K562 (cell line): Measurements from ENCODE around the gene MINPP1. TPM values are rescaled to one million over a fixed set of nuclear protein-coding genes. Genes with fewer than 3 reads are reported as not detected.

Experiments used
- ARHGAP35 ChIP-seq: fragments of 450-650 bp; IDR thresholded peaks from 2 replicates; pipeline ENCODE4 v1.6.1; 2018; ENCODE audit not compliant: partially characterized antibody
- BRF2 ChIP-seq: IDR thresholded peaks from 3 replicates; pipeline ENCODE4 v1.6.1; 2011; ENCODE audit warnings: borderline replicate concordance, mild to moderate bottlenecking; ENCODE audit not compliant: insufficient read length, insufficient read depth
- CUX1 ChIP-seq: fragments of 200-800 bp; sonication (Bioruptor generic); IDR thresholded peaks from 2 replicates; pipeline ENCODE4 v1.6.1; 2016; ENCODE audit warnings: missing genetic modification characterization, missing compliant biosample characterization
- DIDO1 ChIP-seq: fragments of 450-650 bp; IDR thresholded peaks from 2 replicates; pipeline ENCODE4 v1.6.1; 2016; ENCODE audit warnings: low read depth, missing biosample characterization, missing genetic modification characterization
- EGR1 ChIP-seq: fragments of 450-650 bp; conservative IDR thresholded peaks from 2 replicates; pipeline ENCODE4 v1.6.1; 2017; ENCODE audit warnings: mild to moderate bottlenecking
- GATAD2A ChIP-seq: fragments of 450-650 bp; IDR thresholded peaks from 2 replicates; pipeline ENCODE4 v1.6.1; 2017
- LEF1 ChIP-seq: fragments of 450-650 bp; IDR thresholded peaks from 2 replicates; pipeline ENCODE4 v1.6.1; 2016; ENCODE audit warnings: mild to moderate bottlenecking
- MAFF ChIP-seq: IDR thresholded peaks from 2 replicates; pipeline ENCODE4 v1.6.1; 2012; ENCODE audit warnings: low read length, improper control_type of control experiment
- NEUROD1 ChIP-seq: fragments of 150-350 bp; IDR thresholded peaks from 2 replicates; pipeline ENCODE4 v1.6.1; 2014; ENCODE audit warnings: borderline replicate concordance, low read length, low read depth; ENCODE audit not compliant: partially characterized antibody
- NFYB ChIP-seq: IDR thresholded peaks from 2 replicates; pipeline ENCODE4 v1.6.1; 2011; ENCODE audit warnings: mild to moderate bottlenecking, moderate library complexity; ENCODE audit not compliant: insufficient read length; ENCODE audit errors: extremely low read depth
- PHF21A ChIP-seq: fragments of 450-650 bp; IDR thresholded peaks from 2 replicates; pipeline ENCODE4 v1.6.1; 2017; ENCODE audit warnings: low read depth, borderline replicate concordance
- POLR2B ChIP-seq: fragments of 450-650 bp; IDR thresholded peaks from 2 replicates; pipeline ENCODE4 v1.6.1; 2018; ENCODE audit warnings: low read depth; ENCODE audit not compliant: partially characterized antibody
- SIN3B ChIP-seq: fragments of 450-650 bp; IDR thresholded peaks from 2 replicates; pipeline ENCODE4 v1.6.1; 2017; ENCODE audit warnings: low read depth, mild to moderate bottlenecking, moderate library complexity
- TCF7 ChIP-seq: sonication (generic); IDR thresholded peaks from 2 replicates; pipeline ENCODE4 v1.6.1; 2016; ENCODE audit warnings: antibody characterized with exemption, borderline replicate concordance
- ZBTB17 ChIP-seq: fragments of 450-650 bp; formaldehyde crosslinking; IDR thresholded peaks from 2 replicates; pipeline ENCODE4 v1.4.0; 2020; ENCODE audit warnings: mild to moderate bottlenecking
- ZBTB33 ChIP-seq: sonication (generic); formaldehyde crosslinking; IDR thresholded peaks from 2 replicates; pipeline ENCODE4 v1.8.1; 2023; ENCODE audit warnings: mild to moderate bottlenecking, missing genetic modification reagents
- ZFP91 ChIP-seq: sonication (generic); formaldehyde crosslinking; IDR thresholded peaks from 2 replicates; pipeline ENCODE4 v1.8.0; 2022; ENCODE audit warnings: mild to moderate bottlenecking, missing genetic modification reagents
- ZNF263 ChIP-seq: sonication (generic); formaldehyde crosslinking; IDR thresholded peaks from 2 replicates; pipeline ENCODE4 v1.8.0; 2022; ENCODE audit warnings: mild to moderate bottlenecking, missing genetic modification reagents, borderline replicate concordance
- ZNF561 ChIP-seq: fragments of 450-650 bp; formaldehyde crosslinking; conservative IDR thresholded peaks from 2 replicates; pipeline ENCODE4 v1.4.0; 2020; ENCODE audit warnings: mild to moderate bottlenecking, moderate library complexity
- ZNF75A ChIP-seq: fragments of 450-650 bp; formaldehyde crosslinking; IDR thresholded peaks from 2 replicates; pipeline ENCODE4 v1.4.0; 2020; ENCODE audit warnings: mild to moderate bottlenecking
- ZNF77 ChIP-seq: fragments of 250-450 bp; sonication (Bioruptor Pico); IDR thresholded peaks from 2 replicates; pipeline ENCODE4 v1.5.0; 2020
- ZNF780A ChIP-seq: fragments of 250-450 bp; sonication (Bioruptor Pico); IDR thresholded peaks from 2 replicates; pipeline ENCODE4 v1.5.0; 2021; ENCODE audit warnings: mild to moderate bottlenecking
- polyA plus RNA-seq, 8 experiments: library from polyadenylated mRNA; depleted of rRNA in 4 of 8; stranded (reverse) in 5 of 8; unstranded in 3 of 8; fragments of >200 nt; fragmentation: Nextera tagmentation in 2 of 8; fragmentation: Illumina TruSeq in 1 of 8; extraction: Ambion mirVana in 2 of 8; extraction: Trizol in 1 of 8; gene quantifications; 2 replicates each; pipeline versions ENCODE4 v1.2.1 to v1.2.3, GENCODE V29; 2011 to 2014; ENCODE audit warnings: inconsistent platforms in 1 of 8, missing spikeins in 1 of 8
- total RNA-seq, 7 experiments: library from RNA; depleted of rRNA in 6 of 7; stranded (reverse); fragments of >200 nt in 6 of 7; fragmentation: Illumina TruSeq in 2 of 7; extraction: Trizol in 2 of 7; gene quantifications; 2 replicates each; pipeline versions ENCODE4 v1.2.1 to v1.2.3, GENCODE V29; 2011 to 2021; ENCODE audit warnings: low replicate concordance in 1 of 7

Gene MINPP1
- total and polyA plus RNA-seq, 9 of the 15 experiments (the other 6 are each of a cell fraction or from before 2014, with no cell fraction given), result 11.5 to 44.5 (median 27.1) TPM

- TF ChIP-seq EGR1 (no peak), ZNF77 (no peak), ZBTB33 (CRISPR knock-in tag) (no peak), DIDO1 (tag) (no peak), MAFF (no peak), ZNF263 (CRISPR knock-in tag) (no peak), SIN3B (no peak), NEUROD1 (peak; percentile 41), CUX1 (CRISPR knock-in tag) (no peak), NFYB (no peak), ARHGAP35 (no peak), GATAD2A (0 out of 2 replicates have a peak, but pooled peaks have one; percentile 53), PHF21A (no peak), ZNF561 (CRISPR knock-in tag) (no peak), POLR2B (no peak), ZNF780A (CRISPR knock-in tag) (no peak), LEF1 (peak; percentile 92), ZNF75A (no peak), ZFP91 (CRISPR knock-in tag) (no peak), TCF7 (no peak), BRF2 (no peak), ZBTB17 (CRISPR knock-in tag) (no peak)
These were observed 4.0 kb upstream of the MINPP1 start (continued) for GRCh38 chr10:87500646-87501048.
